ENCODE measurements around the gene SOS2. TPM values are rescaled to one million over a fixed set of nuclear protein-coding genes. Genes with fewer than 3 reads are reported as not detected.

The SOS2 gene
- total and polyA plus RNA-seq, 2 experiments from 2014 or later = 2.6 to 13.7 TPM

DNA sequence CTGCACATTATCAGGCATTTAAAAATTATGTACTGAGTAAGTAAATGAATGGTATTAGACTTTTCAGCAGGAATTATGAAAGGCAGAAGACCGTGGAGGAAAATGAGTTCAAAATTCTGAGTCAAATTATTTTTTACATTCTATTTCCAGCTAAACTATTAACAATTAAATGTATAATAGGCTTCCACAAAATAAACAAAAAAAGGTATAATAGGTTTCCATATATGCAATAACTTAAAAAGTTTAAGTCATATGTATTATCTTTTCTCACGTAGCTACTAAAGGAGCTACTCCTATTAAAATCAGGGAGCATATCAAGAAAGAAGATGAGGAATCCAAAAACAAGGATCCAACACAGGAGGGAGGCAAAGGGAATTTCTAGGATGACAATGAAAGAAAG, 103.6 kb downstream of the SOS2 start:
- DNase-seq = no peak
- no peaks in the 10 kb centered on the region for H3K9me2 ChIP-seq (ENCODE audit: insufficient read depth)
- H3K4me1 ChIP-seq (ENCODE audit: insufficient read depth) = no peaks in the 10 kb centered on the region
- H2AFZ ChIP-seq = no peak overlapping the region
- H3K27ac ChIP-seq = no peak overlapping the region
- H3F3A ChIP-seq (ENCODE audit: insufficient read depth) = no peaks in the 10 kb centered on the region
- H3K9me3 ChIP-seq (ENCODE audit: low read depth) = no peaks in the 10 kb centered on the region
- no peak overlapping the region for H3K4me3 ChIP-seq
- H3K27me3 ChIP-seq (replicated peaks; ENCODE audit: insufficient read depth) = no peaks in the 10 kb centered on the region
- no peaks in the 10 kb centered on the region for H4K20me1 ChIP-seq (ENCODE audit: insufficient read depth)
- WGBS, 2 experiments (ENCODE audit: low coverage in 1 of 2, low lambda C conversion rate in 2 of 2, missing lambda C conversion rate in 2 of 2) = 98 to 99% methylated on average over 2 of the region's 2 CpGs
- H3K4me2 ChIP-seq (ENCODE audit: unreplicated experiment) = no peak overlapping the region
- peaks cover 35% of the 10 kb centered on the region for H3K36me3 ChIP-seq (ENCODE audit: low read depth)
- H3K9ac ChIP-seq = no peak overlapping the region
- no peaks in the 10 kb centered on the region for H3K79me2 ChIP-seq (ENCODE audit: insufficient read depth)
- in situ Hi-C loops (cut with MboI) = no loop called here
- no peak for TF ChIP-seq EZH2phosphoT487 (IDR thresholded peaks at IDR 0.05; ENCODE audit: insufficient read depth, low read depth)
- TF ChIP-seq EZH2 (IDR thresholded peaks at IDR 0.05; ENCODE audit: insufficient read depth, poor library complexity, severe bottlenecking) = no peak

DNA sequence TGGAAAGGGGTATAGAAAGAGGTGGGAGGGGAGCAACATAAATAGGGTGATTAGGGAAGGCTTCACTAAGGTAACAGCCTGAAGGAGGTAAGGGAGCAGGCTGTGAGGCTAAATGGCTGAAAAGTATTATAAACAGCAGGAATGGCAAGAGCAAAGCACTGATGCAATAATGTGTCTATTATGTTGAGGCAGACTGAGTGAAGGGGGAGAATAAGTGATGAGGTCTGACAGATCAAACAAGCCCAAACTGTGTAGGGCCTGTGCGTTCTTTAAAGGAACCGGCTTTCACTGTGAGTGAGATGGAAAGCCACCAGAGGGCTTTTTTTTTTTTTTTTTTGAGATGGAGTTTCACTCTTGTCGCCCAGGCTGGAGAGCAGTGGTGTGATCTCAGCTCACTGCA, 108.3 kb downstream of the SOS2 start:
- H3K4me2 ChIP-seq (ENCODE audit: unreplicated experiment) = no peak overlapping the region

DNA sequence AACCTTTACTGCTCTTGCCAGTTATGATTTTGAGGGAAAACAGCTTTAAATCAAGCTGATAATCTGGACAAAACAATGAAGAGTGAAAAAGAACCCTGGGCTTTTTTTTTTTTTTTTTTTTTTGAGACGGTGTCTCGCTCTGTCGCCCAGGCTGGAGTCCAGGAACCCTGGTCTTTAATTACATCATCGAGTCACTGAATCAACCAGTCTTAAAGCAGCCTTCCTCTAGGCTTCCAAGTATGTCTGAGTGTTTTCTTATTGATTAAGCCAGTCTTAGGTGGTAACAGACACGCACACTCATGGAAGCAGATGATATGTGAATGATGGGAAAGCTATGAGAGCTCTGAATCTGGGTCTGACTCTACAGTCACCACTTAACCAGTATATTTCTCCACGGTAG, 109.1 kb downstream of the SOS2 start:
- H3F3A ChIP-seq (ENCODE audit: insufficient read depth) = peaks cover 13% of the 10 kb centered on the region; the same call in 1 of the 2 replicates
- no peak overlapping the region for H3K4me3 ChIP-seq
- no peak overlapping the region for H2AFZ ChIP-seq
- no peaks in the 10 kb centered on the region for H3K9me3 ChIP-seq (ENCODE audit: low read depth)
- H4K20me1 ChIP-seq (ENCODE audit: insufficient read depth) = no peaks in the 10 kb centered on the region
- in situ Hi-C loops (cut with MboI) = no loop called here
- TF ChIP-seq EZH2phosphoT487 (IDR thresholded peaks at IDR 0.05; ENCODE audit: insufficient read depth, low read depth) (no peak), EZH2 (IDR thresholded peaks at IDR 0.05; ENCODE audit: insufficient read depth, poor library complexity, severe bottlenecking) (no peak)
- H3K36me3 ChIP-seq (ENCODE audit: low read depth) = peaks cover 9% of the 10 kb centered on the region; the same call in 1 of the 2 replicates
- 88 to 93% methylated on average over 6 of the region's 6 CpGs for WGBS, 2 experiments (ENCODE audit: low coverage in 1 of 2, low lambda C conversion rate in 2 of 2, missing lambda C conversion rate in 2 of 2)
- no peak for DNase-seq
- no peaks in the 10 kb centered on the region for H3K9me2 ChIP-seq (ENCODE audit: insufficient read depth)
- H3K4me2 ChIP-seq (ENCODE audit: unreplicated experiment) = no peak overlapping the region
- no peak overlapping the region for H3K27ac ChIP-seq
- H3K9ac ChIP-seq = no peak overlapping the region
- H3K27me3 ChIP-seq (replicated peaks; ENCODE audit: insufficient read depth) = no peaks in the 10 kb centered on the region
- no peaks in the 10 kb centered on the region for H3K79me2 ChIP-seq (ENCODE audit: insufficient read depth)
- H3K4me1 ChIP-seq (ENCODE audit: insufficient read depth) = no peaks in the 10 kb centered on the region

More for the DNA sequence above, 108.3 kb downstream of the SOS2 start:
- Histone ChIP-seq H2AFZ (no peak overlapping the region), H3K79me2 (ENCODE audit: insufficient read depth) (no peaks in the 10 kb centered on the region), H3F3A (ENCODE audit: insufficient read depth) (peaks cover 5% of the 10 kb centered on the region; the same call in 1 of the 2 replicates), H3K36me3 (ENCODE audit: low read depth) (peaks cover 16% of the 10 kb centered on the region; the same call in 1 of the 2 replicates), H3K9me2 (ENCODE audit: insufficient read depth) (no peaks in the 10 kb centered on the region), H3K27me3 (replicated peaks; ENCODE audit: insufficient read depth) (no peaks in the 10 kb centered on the region), H4K20me1 (ENCODE audit: insufficient read depth) (no peaks in the 10 kb centered on the region), H3K4me3 (no peak overlapping the region), H3K9ac (no peak overlapping the region), H3K27ac (no peak overlapping the region), H3K4me1 (ENCODE audit: insufficient read depth) (no peaks in the 10 kb centered on the region), H3K9me3 (ENCODE audit: low read depth) (no peaks in the 10 kb centered on the region)
- TF ChIP-seq EZH2 (IDR thresholded peaks at IDR 0.05; ENCODE audit: insufficient read depth, poor library complexity, severe bottlenecking) (no peak), EZH2phosphoT487 (IDR thresholded peaks at IDR 0.05; ENCODE audit: insufficient read depth, low read depth) (no peak)
- WGBS, 2 experiments (ENCODE audit: low coverage in 1 of 2, low lambda C conversion rate in 2 of 2, missing lambda C conversion rate in 2 of 2) = 95 to 98% methylated on average over 3 of the region's 3 CpGs
- in situ Hi-C loops (cut with MboI) = no loop called here
- no peak for DNase-seq

DNA sequence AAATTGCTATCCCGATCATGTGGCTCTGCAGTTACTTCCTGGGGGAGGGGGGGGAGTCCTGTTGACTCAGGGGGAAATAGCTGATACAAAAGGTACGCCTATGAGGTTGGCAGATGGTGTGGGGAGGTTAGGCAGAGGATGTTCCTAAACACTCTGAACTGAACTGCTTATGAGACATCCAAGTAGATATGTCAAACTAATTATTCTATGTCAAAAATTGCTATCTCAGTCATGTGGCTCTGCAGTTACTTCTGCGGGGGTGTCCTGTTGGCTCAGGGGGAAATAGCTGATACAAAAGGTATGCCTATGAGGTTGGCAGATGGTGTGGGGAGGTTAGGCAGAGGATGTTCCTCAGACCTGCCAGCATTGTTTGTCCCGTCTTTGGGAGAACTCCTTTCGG, 109.9 kb downstream of the SOS2 start:
- Histone ChIP-seq H3K79me2 (ENCODE audit: insufficient read depth) (no peaks in the 10 kb centered on the region), H3K36me3 (ENCODE audit: low read depth) (peaks cover 9% of the 10 kb centered on the region; the same call in 1 of the 2 replicates), H3K9me3 (ENCODE audit: low read depth) (no peaks in the 10 kb centered on the region), H3K9ac (no peak overlapping the region), H3F3A (ENCODE audit: insufficient read depth) (peaks cover 21% of the 10 kb centered on the region; the same call in 1 of the 2 replicates), H3K4me3 (no peak overlapping the region), H4K20me1 (ENCODE audit: insufficient read depth) (no peaks in the 10 kb centered on the region), H3K27me3 (replicated peaks; ENCODE audit: insufficient read depth) (no peaks in the 10 kb centered on the region), H3K4me2 (ENCODE audit: unreplicated experiment) (no peak overlapping the region), H2AFZ (no peak overlapping the region), H3K27ac (no peak overlapping the region), H3K9me2 (ENCODE audit: insufficient read depth) (no peaks in the 10 kb centered on the region), H3K4me1 (ENCODE audit: insufficient read depth) (0 out of 2 replicates have a peak, but pooled peaks cover 6% of the 10 kb centered on the region)
- in situ Hi-C loops (cut with MboI) = no loop called here
- TF ChIP-seq EZH2 (IDR thresholded peaks at IDR 0.05; ENCODE audit: insufficient read depth, poor library complexity, severe bottlenecking) (no peak), EZH2phosphoT487 (IDR thresholded peaks at IDR 0.05; ENCODE audit: insufficient read depth, low read depth) (no peak)
- 96 to 97% methylated on average over 5 of the region's 5 CpGs for WGBS, 2 experiments (ENCODE audit: low coverage in 1 of 2, low lambda C conversion rate in 2 of 2, missing lambda C conversion rate in 2 of 2)
- no peak for DNase-seq
